Umbilical cord (tissue), 2 donors: ENCODE measurements around the gene IGF2BP3. TPM values are rescaled to one million over a fixed set of nuclear protein-coding genes. Genes with fewer than 3 reads are reported as not detected.
"Not testable (repeated sequence)": the region's sequence is repeated elsewhere in the genome, so short reads cannot be mapped to it uniquely, and the experiment has no call there.

Experiments used
- DNase-seq: peaks from one replicate; pipeline ENCODE4 v3.0.0-alpha.2; 2015; ENCODE audit warnings: low spot score
- total RNA-seq: library from RNA; depleted of rRNA; stranded (reverse); fragments of >200 nt; gene quantifications from one replicate; pipeline ENCODE4 v1.2.3, GENCODE V29; 2014; ENCODE audit warnings: low replicate concordance; ENCODE audit not compliant: insufficient read depth

IGF2BP3 gene
- total RNA-seq = 51.3 TPM

GRCh38 chr7:23470330-23471105, at the start of gene IGF2BP3:
IGF2BP3 (minus strand) TSS chr7:23470491; CDS start chr7:23470110, 381 bp downstream.
- peak; percentile 98 for DNase-seq

- no peak for DNase-seq
Measured at GRCh38 chr7:23514755-23515154, 44.5 kb upstream of the IGF2BP3 start.

GRCh38 chr7:23513746-23514145, 43.5 kb upstream of the IGF2BP3 start:
- not testable (repeated sequence) for DNase-seq

- DNase-seq = no peak
Measured at GRCh38 chr7:23494009-23494408, 23.7 kb upstream of the IGF2BP3 start.

- DNase-seq = no peak
Measured at GRCh38 chr7:23491502-23491901, 21.2 kb upstream of the IGF2BP3 start.

- peak; percentile 67 for DNase-seq
Measured at GRCh38 chr7:23490357-23491135, 20.3 kb upstream of the IGF2BP3 start.

- not testable (repeated sequence) for DNase-seq
Measured at GRCh38 chr7:23488714-23489113, 18.4 kb upstream of the IGF2BP3 start.

- DNase-seq = no peak
Measured at GRCh38 chr7:23487670-23488069, 17.4 kb upstream of the IGF2BP3 start.

- DNase-seq = no peak
Measured at GRCh38 chr7:23486002-23486773, 15.9 kb upstream of the IGF2BP3 start.

- no peak for DNase-seq
Measured at GRCh38 chr7:23482686-23483085, 12.4 kb upstream of the IGF2BP3 start.

GRCh38 chr7:23477962-23478866, 7.9 kb upstream of the IGF2BP3 start:
- DNase-seq = no peak

GRCh38 chr7:23477157-23477499, 6.8 kb upstream of the IGF2BP3 start:
- DNase-seq = no peak

- DNase-seq = no peak
Measured at GRCh38 chr7:23476286-23477156, 6.2 kb upstream of the IGF2BP3 start.

GRCh38 chr7:23475576-23475839, 5.2 kb upstream of the IGF2BP3 start:
- no peak for DNase-seq

- no peak for DNase-seq
Measured at GRCh38 chr7:23474829-23475575, 4.7 kb upstream of the IGF2BP3 start.

- peak; percentile 99 for DNase-seq
Measured at GRCh38 chr7:23474094-23474828, 4.0 kb upstream of the IGF2BP3 start.

GRCh38 chr7:23473844-23474093, 3.5 kb upstream of the IGF2BP3 start:
- DNase-seq = no peak

GRCh38 chr7:23472956-23473843, 2.9 kb upstream of the IGF2BP3 start:
- peak; percentile 36 for DNase-seq
